Measurements from ENCODE around the gene TNFAIP8L3.

DNA sequence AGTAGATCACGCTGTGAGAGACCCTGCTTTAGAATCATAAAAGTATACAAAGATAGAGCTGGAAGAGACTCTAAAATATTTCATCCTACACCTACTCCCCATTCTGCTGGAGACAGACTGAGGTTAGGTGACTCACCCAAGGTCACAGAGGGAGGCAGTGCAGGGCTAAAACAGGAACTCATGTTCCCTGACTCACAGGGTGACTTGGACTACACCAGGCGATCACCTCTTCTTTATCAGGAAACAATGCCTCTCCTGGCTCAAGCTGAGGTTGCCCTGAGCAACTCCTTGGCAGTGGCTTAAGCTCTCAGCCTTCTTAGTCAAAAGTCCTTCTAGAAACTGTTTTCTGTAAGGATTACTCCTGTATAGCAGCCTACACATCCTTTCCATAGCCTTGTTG is 26.4 kb upstream of the TNFAIP8L3 start:
- TF ChIP-seq, protein P1, sequence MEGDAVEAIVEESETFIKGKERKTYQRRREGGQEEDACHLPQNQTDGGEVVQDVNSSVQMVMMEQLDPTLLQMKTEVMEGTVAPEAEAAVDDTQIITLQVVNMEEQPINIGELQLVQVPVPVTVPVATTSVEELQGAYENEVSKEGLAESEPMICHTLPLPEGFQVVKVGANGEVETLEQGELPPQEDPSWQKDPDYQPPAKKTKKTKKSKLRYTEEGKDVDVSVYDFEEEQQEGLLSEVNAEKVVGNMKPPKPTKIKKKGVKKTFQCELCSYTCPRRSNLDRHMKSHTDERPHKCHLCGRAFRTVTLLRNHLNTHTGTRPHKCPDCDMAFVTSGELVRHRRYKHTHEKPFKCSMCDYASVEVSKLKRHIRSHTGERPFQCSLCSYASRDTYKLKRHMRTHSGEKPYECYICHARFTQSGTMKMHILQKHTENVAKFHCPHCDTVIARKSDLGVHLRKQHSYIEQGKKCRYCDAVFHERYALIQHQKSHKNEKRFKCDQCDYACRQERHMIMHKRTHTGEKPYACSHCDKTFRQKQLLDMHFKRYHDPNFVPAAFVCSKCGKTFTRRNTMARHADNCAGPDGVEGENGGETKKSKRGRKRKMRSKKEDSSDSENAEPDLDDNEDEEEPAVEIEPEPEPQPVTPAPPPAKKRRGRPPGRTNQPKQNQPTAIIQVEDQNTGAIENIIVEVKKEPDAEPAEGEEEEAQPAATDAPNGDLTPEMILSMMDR (IDR thresholded peaks at IDR 0.05): no peak
- no peak for TF ChIP-seq POLR2A (IDR thresholded peaks at IDR 0.05)
